Thoracic aorta (tissue), 2 donors: ENCODE measurements around the gene QRICH2. TPM values are rescaled to one million over a fixed set of nuclear protein-coding genes. Genes with fewer than 3 reads are reported as not detected.

ENCODE experiments used
- ATAC-seq: fragments of 150-250 bp; one replicate; pipeline ENCODE4 v1.8.0; 2017; ENCODE audit warnings: low read depth; ENCODE audit not compliant: insufficient number of reproducible peaks, low FRiP score
- DNase-seq: peaks from one replicate; pipeline ENCODE4 v3.0.0-alpha.2; 2020; ENCODE audit warnings: low spot score
- H3K27ac ChIP-seq, 2 donors: fragments of 200-600 bp; sonication (generic); 1 replicate in 1 of 2; 2 replicates in 1 of 2; pipeline ENCODE4 v1.5.1; 2016; ENCODE audit warnings: mild to moderate bottlenecking in 2 of 2, moderate library complexity in 2 of 2
- H3K27me3 ChIP-seq: fragments of 200-600 bp; sonication (generic); replicated peaks from 2 replicates; pipeline ENCODE4 v1.6.0; 2016; ENCODE audit warnings: mild to moderate bottlenecking; ENCODE audit not compliant: insufficient read depth
- H3K36me3 ChIP-seq: fragments of 200-600 bp; sonication (generic); one replicate; pipeline ENCODE4 v1.5.1; 2016
- H3K4me1 ChIP-seq, 2 donors: fragments of 200-600 bp; sonication (generic); 1 replicate in 1 of 2; 2 replicates in 1 of 2; pipeline versions ENCODE4 v1.5.1 to v1.6.0; 2016; ENCODE audit warnings: low read depth in 2 of 2, mild to moderate bottlenecking in 1 of 2; ENCODE audit not compliant: control insufficient read depth in 1 of 2
- H3K4me3 ChIP-seq: fragments of 200-600 bp; sonication (generic); 2 replicates; pipeline ENCODE4 v1.5.1; 2016; ENCODE audit warnings: mild to moderate bottlenecking
- H3K9me3 ChIP-seq: fragments of 200-600 bp; sonication (generic); 2 replicates; pipeline ENCODE4 v1.5.1; 2016
- total RNA-seq, 2 donors: library from RNA; depleted of rRNA; stranded (reverse); fragments of >200 nt; gene quantifications; one replicate each; pipeline versions ENCODE4 v1.1.0 to v1.2.3, GENCODE V29; 2016
- TF ChIP-seq, protein P1 (sequence below): fragments of 200-600 bp; sonication (generic); IDR thresholded peaks from one replicate; pipeline ENCODE4 v1.5.1; 2019; ENCODE audit warnings: antibody characterized with exemption

Gene QRICH2
- total RNA-seq, 2 donors from 2014 or later = 6.1 to 6.9 TPM

DNA sequence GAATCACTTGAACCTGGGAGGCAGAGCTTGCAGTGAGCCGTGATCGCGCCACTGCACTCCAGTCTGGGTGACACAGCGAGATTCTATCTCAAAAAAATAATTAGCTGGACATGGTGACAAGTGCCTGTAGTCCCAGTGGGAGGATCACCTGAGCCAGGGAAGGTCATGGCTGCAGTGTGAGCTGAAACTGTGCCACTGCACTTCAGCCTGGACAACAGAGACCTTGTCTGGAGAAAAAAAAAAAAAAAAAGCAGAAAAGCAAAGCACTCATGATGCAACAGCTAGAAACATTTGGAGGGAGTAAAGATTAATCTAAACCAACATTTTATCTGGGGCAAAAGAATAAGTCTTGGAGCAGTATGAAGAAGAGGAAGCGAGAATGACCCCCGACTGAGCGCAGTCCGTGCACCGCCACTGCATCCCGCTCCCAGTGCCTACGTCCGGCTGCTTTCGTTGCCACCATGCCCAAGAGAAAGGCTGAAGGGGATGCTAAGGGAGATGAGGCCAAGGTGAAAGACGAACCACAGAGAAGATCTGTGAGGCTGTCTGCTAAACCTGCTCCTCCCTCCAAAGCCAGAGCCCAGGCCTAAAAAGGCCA lies 37.4 kb upstream of the QRICH2 start:
- DNase-seq = no peak
- H3K36me3 ChIP-seq = peaks cover 30% of the 10 kb centered on the region
- H3K4me1 ChIP-seq = no peaks in the 10 kb centered on the region

DNA sequence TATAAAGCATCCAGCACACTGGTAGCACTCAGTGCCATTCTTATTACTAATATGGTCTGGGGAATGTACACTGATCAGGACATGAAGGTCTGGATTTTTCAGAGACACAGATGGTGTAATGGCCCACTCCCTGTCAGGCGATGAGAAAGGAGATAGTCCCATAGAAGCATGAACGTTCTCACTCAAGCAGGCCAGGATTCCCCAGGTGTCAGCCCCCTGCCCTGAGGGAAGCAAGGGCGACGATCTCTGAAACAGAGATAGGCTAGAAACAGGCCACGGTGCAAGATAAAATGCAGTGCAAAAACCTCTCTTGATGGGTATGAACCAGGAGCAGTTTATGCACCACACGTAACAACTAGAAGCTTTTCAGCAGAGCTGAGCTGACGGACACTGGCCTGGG lies 35.0 kb upstream of the QRICH2 start:
- no peaks in the 10 kb centered on the region for H3K27me3 ChIP-seq
- ATAC-seq = no peak
- no peak overlapping the region for H3K27ac ChIP-seq
- peaks cover 30% of the 10 kb centered on the region for H3K36me3 ChIP-seq
- no peak overlapping the region for H3K4me3 ChIP-seq
- DNase-seq = no peak
- TF ChIP-seq, protein P1, sequence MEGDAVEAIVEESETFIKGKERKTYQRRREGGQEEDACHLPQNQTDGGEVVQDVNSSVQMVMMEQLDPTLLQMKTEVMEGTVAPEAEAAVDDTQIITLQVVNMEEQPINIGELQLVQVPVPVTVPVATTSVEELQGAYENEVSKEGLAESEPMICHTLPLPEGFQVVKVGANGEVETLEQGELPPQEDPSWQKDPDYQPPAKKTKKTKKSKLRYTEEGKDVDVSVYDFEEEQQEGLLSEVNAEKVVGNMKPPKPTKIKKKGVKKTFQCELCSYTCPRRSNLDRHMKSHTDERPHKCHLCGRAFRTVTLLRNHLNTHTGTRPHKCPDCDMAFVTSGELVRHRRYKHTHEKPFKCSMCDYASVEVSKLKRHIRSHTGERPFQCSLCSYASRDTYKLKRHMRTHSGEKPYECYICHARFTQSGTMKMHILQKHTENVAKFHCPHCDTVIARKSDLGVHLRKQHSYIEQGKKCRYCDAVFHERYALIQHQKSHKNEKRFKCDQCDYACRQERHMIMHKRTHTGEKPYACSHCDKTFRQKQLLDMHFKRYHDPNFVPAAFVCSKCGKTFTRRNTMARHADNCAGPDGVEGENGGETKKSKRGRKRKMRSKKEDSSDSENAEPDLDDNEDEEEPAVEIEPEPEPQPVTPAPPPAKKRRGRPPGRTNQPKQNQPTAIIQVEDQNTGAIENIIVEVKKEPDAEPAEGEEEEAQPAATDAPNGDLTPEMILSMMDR = no peak
- H3K4me1 ChIP-seq = peaks cover 3 to 20% of the 10 kb centered on the region in 2 donors
- H3K9me3 ChIP-seq = no peaks in the 10 kb centered on the region

More for the DNA sequence above, 37.4 kb upstream of the QRICH2 start:
- Histone ChIP-seq H3K27ac (no peak overlapping the region), H3K27me3 (no peaks in the 10 kb centered on the region), H3K4me3 (no peak overlapping the region), H3K9me3 (no peaks in the 10 kb centered on the region)
- TF ChIP-seq, protein P1 = no peak
- ATAC-seq = no peak

DNA sequence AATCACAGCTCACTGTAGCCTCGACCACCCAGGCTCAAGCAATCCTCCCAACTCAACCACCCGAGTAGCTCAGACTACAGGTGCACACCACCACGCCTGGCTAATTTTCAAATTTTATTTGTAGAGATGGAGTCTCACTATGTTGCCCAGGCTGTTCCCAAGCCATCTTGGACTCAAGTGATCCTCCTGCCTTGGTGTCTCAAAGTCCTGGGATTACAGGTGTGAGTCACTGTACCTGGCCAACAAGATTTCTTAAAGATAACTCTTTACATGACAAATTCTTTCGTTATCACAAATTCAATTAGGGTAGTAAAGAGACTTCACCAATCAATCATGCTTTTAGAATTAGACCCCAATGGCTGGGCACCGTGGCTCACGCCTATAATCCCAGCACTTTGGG lies 33.2 kb upstream of the QRICH2 start:
- peaks cover 11 to 35% of the 10 kb centered on the region in 2 donors for H3K4me1 ChIP-seq
- no peak overlapping the region for H3K27ac ChIP-seq
- no peaks in the 10 kb centered on the region for H3K9me3 ChIP-seq
- DNase-seq = no peak
- TF ChIP-seq, protein P1 = no peak
- ATAC-seq = no peak
- no peaks in the 10 kb centered on the region for H3K27me3 ChIP-seq
- H3K4me3 ChIP-seq = no peak overlapping the region
- H3K36me3 ChIP-seq = peaks cover 23% of the 10 kb centered on the region

DNA sequence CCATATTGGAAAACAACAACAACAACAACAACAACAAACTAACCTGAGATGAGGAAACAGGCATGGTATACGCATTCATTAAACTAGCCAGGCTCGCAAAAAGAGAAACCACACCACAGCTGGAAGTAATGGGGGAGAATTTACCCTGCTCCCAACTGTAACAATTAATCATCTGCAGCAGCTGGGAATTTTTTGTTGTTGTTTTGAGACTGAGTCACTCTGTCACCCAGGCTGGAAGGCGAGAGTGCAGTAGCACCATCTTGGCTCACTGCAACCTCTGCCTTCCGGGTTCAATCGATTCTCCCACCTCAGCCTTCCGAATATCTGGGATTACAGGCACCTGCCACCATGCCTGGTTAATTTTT lies 29.3 kb upstream of the QRICH2 start:
- peaks cover 11 to 35% of the 10 kb centered on the region in 2 donors for H3K4me1 ChIP-seq
- H3K36me3 ChIP-seq = no peaks in the 10 kb centered on the region
- ATAC-seq (peak; percentile 69), DNase-seq (no peak)
- peak overlapping the region; percentile 24 for H3K4me3 ChIP-seq
- no peaks in the 10 kb centered on the region for H3K27me3 ChIP-seq
- H3K9me3 ChIP-seq = no peaks in the 10 kb centered on the region
- H3K27ac ChIP-seq = peak overlapping the region; percentile 61 to 66
- TF ChIP-seq, protein P1 = no peak

DNA sequence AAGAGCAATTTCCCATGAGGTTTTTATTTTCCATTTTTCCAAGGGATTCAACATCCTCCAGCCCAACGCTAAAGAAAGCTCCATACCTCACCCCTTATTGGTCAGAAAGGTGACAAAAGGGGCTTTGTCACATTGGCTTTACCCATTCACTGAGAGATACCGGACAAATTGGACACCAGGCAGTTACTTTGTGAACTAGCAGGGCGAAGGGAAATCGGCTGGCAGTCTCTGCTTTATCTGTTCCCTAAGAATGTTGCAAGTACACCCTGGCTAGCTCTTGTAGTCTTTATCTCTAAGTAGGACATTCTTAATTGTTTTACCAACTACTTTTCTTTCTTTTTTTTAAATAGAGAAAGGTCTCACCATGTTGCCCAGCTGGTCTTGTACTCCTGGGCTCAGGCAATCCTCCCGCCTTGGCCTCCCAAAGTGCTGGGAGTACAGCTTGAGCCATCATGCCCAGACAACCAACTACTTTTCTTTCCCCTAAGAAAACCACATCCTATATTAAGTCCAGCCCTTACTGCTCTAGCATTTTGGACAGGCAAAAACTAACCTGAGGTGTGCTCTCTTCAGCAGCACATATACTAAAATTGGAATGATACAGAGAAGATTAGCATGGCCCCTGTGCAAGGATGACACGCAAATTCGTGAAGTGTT lies 28.8 kb upstream of the QRICH2 start:
- Histone ChIP-seq H3K27me3 (no peaks in the 10 kb centered on the region), H3K4me3 (no peak overlapping the region), H3K9me3 (no peaks in the 10 kb centered on the region), H3K36me3 (peaks cover under 1% of the 10 kb centered on the region), H3K4me1 (peaks cover 11 to 35% of the 10 kb centered on the region in 2 donors), H3K27ac (peak overlapping the region; percentile 26 to 66)
- ATAC-seq = no peak
- TF ChIP-seq, protein P1 = no peak
- no peak for DNase-seq
